Breast epithelium (tissue), 4 donors: ENCODE measurements around the gene DCD. TPM values are rescaled to one million over a fixed set of nuclear protein-coding genes. Genes with fewer than 3 reads are reported as not detected.
"Not testable (repeated sequence)": the region's sequence is repeated elsewhere in the genome, so short reads cannot be mapped to it uniquely, and the experiment has no call there.

Source experiments
- DNase-seq, 2 donors: peaks; one replicate each; pipeline ENCODE4 v3.0.0-alpha.2; 2019; ENCODE audit warnings: low spot score in 2 of 2
- H3K27ac ChIP-seq, 2 donors: fragments of 200-600 bp; sonication (generic) in 1 of 2; one replicate each; pipeline ENCODE4 v1.5.1; 2016 to 2019; ENCODE audit warnings: mild to moderate bottlenecking in 1 of 2
- H3K27me3 ChIP-seq, 2 donors: fragments of 200-600 bp; sonication (generic) in 1 of 2; one replicate each; pipeline versions ENCODE4 v1.5.1 to v1.6.0; 2017 to 2019; ENCODE audit warnings: control low read depth in 1 of 2, mild to moderate bottlenecking in 1 of 2
- H3K36me3 ChIP-seq: fragments of 200-600 bp; one replicate; pipeline ENCODE4 v1.5.1; 2019
- H3K4me1 ChIP-seq, 2 donors: fragments of 200-600 bp; sonication (generic); one replicate each; pipeline ENCODE4 v1.5.1; 2016 to 2019; ENCODE audit warnings: control low read depth in 1 of 2
- H3K4me3 ChIP-seq, 3 donors: fragments of 200-600 bp; sonication (generic); 1 replicate in 2 of 3; 2 replicates in 1 of 3; pipeline ENCODE4 v1.5.1; 2016 to 2019; ENCODE audit warnings: mild to moderate bottlenecking in 3 of 3, moderate library complexity in 2 of 3
- H3K9me3 ChIP-seq, 2 donors: fragments of 200-600 bp; sonication (generic) in 1 of 2; one replicate each; pipeline ENCODE4 v1.5.1; 2016 to 2019; ENCODE audit warnings: control low read depth in 1 of 2
- CTCF ChIP-seq, 3 donors: fragments of 450-650 bp; IDR thresholded peaks; one replicate each; pipeline ENCODE4 v1.5.1; 2016 to 2017; ENCODE audit warnings: antibody characterized with exemption in 3 of 3, mild to moderate bottlenecking in 3 of 3, moderate library complexity in 3 of 3
- POLR2A ChIP-seq: fragments of 450-650 bp; IDR thresholded peaks from one replicate; pipeline ENCODE4 v1.6.1; 2016; ENCODE audit warnings: antibody characterized with exemption, mild to moderate bottlenecking, moderate library complexity
- POLR2AphosphoS5 ChIP-seq, 3 donors: sonication (generic); formaldehyde crosslinking; IDR thresholded peaks; one replicate each; pipeline ENCODE4 v1.6.1; 2017; ENCODE audit warnings: antibody characterized with exemption in 3 of 3
- intact Hi-C: fragments of 100-400 bp; cut with DNase I; formaldehyde crosslinking; loops from one replicate; pipeline ENCODE4 v1.15.1; 2023; ENCODE audit warnings: low total_unique reads
- total RNA-seq, 3 donors: library from RNA; depleted of rRNA; stranded (reverse); fragments of >200 nt; gene quantifications; one replicate each; pipeline ENCODE4 v1.1.0, GENCODE V29; 2016

The DCD gene
- total RNA-seq, 3 donors from 2014 or later = not detected

DNA sequence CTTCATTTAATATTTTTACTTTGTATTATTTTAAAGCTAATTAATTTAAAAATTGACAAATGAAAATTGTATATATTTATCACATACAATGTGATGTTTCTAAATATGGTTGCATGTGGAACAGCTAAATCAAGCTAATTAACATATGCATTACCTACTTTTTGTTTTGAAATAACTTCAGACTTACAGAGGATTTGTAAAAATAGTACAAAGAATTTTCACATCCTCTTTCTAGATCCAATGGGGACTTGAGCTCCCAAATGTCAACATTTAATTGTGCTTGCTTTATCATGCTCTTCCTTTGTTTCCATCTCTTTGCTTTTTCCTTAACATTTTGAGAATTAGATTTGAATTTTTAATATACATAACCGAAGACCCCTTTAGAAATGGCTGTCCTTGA is 6.6 kb downstream of the DCD start:
- H3K4me1 ChIP-seq = no peaks in the 10 kb centered on the region
- H3K4me3 ChIP-seq = no peak overlapping the region
- no peak overlapping the region for H3K27ac ChIP-seq
- TF ChIP-seq POLR2A = no peak
- H3K27me3 ChIP-seq = peaks cover 0 to 4% of the 10 kb centered on the region in 2 donors
- DNase-seq = no peak
- H3K9me3 ChIP-seq = no peaks in the 10 kb centered on the region
- H3K36me3 ChIP-seq = no peaks in the 10 kb centered on the region
- intact Hi-C loops = no loop called here

DNA sequence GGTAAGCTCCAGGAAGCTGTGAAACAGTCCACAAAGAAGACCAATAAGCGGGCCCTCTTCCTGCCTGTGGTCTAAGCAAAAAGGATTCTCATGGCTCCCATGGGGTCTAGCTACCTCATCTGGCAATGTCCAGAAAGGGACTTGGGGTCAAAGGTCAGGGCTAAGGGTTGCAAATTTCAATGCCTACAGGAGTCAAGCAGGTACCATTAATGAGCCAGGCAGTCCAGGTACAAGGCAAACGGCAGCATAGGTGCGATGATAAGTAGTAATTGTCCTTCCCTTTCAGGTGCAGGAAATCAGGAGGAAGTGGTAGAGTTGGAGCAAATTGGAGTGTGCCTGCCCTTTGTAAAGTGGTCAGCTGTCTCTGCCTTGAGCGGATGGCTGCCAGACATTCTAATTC is 7.1 kb downstream of the DCD start:
- H3K9me3 ChIP-seq = no peaks in the 10 kb centered on the region
- no peaks in the 10 kb centered on the region for H3K4me1 ChIP-seq
- intact Hi-C loops = no loop called here
- TF ChIP-seq POLR2AphosphoS5 (IDR thresholded peaks at IDR 0.05) = no peak
- TF ChIP-seq POLR2A = no peak
- no peak for TF ChIP-seq CTCF (IDR thresholded peaks at IDR 0.05)
- H3K4me3 ChIP-seq = no peak overlapping the region
- H3K36me3 ChIP-seq = no peaks in the 10 kb centered on the region
- no peak for DNase-seq
- H3K27ac ChIP-seq = no peak overlapping the region
- peaks cover 0 to 4% of the 10 kb centered on the region in 2 donors for H3K27me3 ChIP-seq

GRCh38 chr12:54639112-54639511 is 9.1 kb downstream of the DCD start:
- H3K9me3 ChIP-seq, H3K4me3 ChIP-seq, DNase-seq, H3K27me3 ChIP-seq, H3K4me1 ChIP-seq, H3K27ac ChIP-seq, intact Hi-C loops, H3K36me3 ChIP-seq: not testable (repeated sequence)

GRCh38 chr12:54634795-54635194 is 13.4 kb downstream of the DCD start, which contains the start of gene LACRT:
Gene LACRT, minus strand, starts transcription at chr12:54634895. Its CDS starts 54 bp downstream, at chr12:54634841.
- Histone ChIP-seq H3K9me3 (no peaks in the 10 kb centered on the region), H3K36me3 (no peaks in the 10 kb centered on the region), H3K27me3 (no peaks in the 10 kb centered on the region), H3K4me3 (no peak within 1 kb of the TSS), H3K27ac (no peak within 1 kb of the TSS), H3K4me1 (no peaks in the 10 kb centered on the region)
- TF ChIP-seq POLR2A (no peak), POLR2AphosphoS5 (IDR thresholded peaks at IDR 0.05) (no peak), CTCF (IDR thresholded peaks at IDR 0.05) (no peak)
- DNase-seq = no peak
- intact Hi-C loops = no loop called here

GRCh38 chr12:54631988-54632728 is 16.0 kb downstream of the DCD start:
- no peak overlapping the region for H3K4me3 ChIP-seq
- no peak overlapping the region for H3K27ac ChIP-seq
- no peaks in the 10 kb centered on the region for H3K27me3 ChIP-seq
- no peak for DNase-seq
- H3K9me3 ChIP-seq = no peaks in the 10 kb centered on the region
- H3K4me1 ChIP-seq = no peaks in the 10 kb centered on the region
- TF ChIP-seq POLR2AphosphoS5 (IDR thresholded peaks at IDR 0.05) (no peak), CTCF (IDR thresholded peaks at IDR 0.05) (no peak), POLR2A (no peak)
- intact Hi-C loops = no loop called here
- H3K36me3 ChIP-seq = no peaks in the 10 kb centered on the region

DNA sequence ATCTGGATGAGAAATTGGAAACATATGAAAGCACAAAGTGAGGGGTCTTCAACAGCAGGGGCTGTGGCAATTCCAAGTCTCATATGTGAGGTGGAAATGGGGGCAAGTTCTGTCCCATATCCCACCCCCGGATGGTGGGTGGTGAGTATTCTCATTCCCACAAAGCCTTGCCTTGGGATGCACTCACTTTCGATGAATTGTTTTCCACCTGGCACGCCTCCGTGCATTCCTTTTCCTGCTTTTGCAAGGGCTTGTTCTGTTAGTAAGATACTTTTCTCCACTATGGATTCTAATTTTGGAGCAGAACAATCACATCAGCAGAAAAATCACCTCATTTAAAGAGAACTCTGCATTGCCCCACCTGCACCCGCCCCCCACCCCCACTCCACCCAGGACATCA is 16.6 kb downstream of the DCD start:
- TF ChIP-seq POLR2A (no peak), POLR2AphosphoS5 (IDR thresholded peaks at IDR 0.05) (no peak), CTCF (IDR thresholded peaks at IDR 0.05) (no peak)
- no peak for DNase-seq
- intact Hi-C loops = no loop called here

More for the DNA sequence above, 16.6 kb downstream of the DCD start:
- Histone ChIP-seq H3K4me1 (no peaks in the 10 kb centered on the region), H3K27me3 (no peaks in the 10 kb centered on the region), H3K9me3 (no peaks in the 10 kb centered on the region), H3K27ac (no peak overlapping the region), H3K4me3 (no peak overlapping the region), H3K36me3 (no peaks in the 10 kb centered on the region)
